K562 (cell line): ENCODE results near the gene ATP5MG. TPM values are rescaled to one million over a fixed set of nuclear protein-coding genes. Genes with fewer than 3 reads are reported as not detected.
A peak's percentile ranks its signal among the peaks of the same experiment; 100 is the strongest.

Experiments used
- ATAC-seq: fragments of 200-7000 bp; cut with Tn5 transposase; 3 replicates; pipeline ENCODE4 v1.9.1; 2020; ENCODE audit warnings: moderate library complexity
- BruUV-seq: library from RNA; stranded (reverse); fragments of 400-500 nt; replicated peaks from 2 replicates; lab custom pipeline; 2021; lab: Mats Ljungman, UMichigan
- CTCF ChIA-PET: fragments of 300-600 bp; formaldehyde crosslinking; extraction: SDS; loops from one replicate; lab custom pipeline; 2021; ENCODE audit warnings: low intra/inter-chr PET ratio; lab: Yijun Ruan, JAX
- POLR2A ChIA-PET: fragments of 300-600, 350-650 bp; sonication (Branson Sonifier 250); formaldehyde crosslinking; extraction: SDS; loops from one replicate; lab custom pipeline; 2021; ENCODE audit warnings: antibody characterized with exemption, inconsistent platforms; lab: Yijun Ruan, JAX
- DNase-seq, 4 experiments: peaks; one replicate each; pipeline versions ENCODE4 v3.0.0 to v3.0.0-alpha.2; 2011 to 2018; ENCODE audit warnings: low spot score in 3 of 4, mixed read lengths in 3 of 4; ENCODE audit errors: extremely low read depth in 1 of 4
- FAIRE-seq: peaks from 2 replicates; lab custom pipeline; 2011; peaks lifted over from hg19 to GRCh38; lab: Jason Lieb, UNC
- H2AFZ ChIP-seq: 2 replicates; pipeline ENCODE4 v1.6.0; 2011; ENCODE audit warnings: low read depth, low read length, control low read depth, inconsistent platforms
- H3K27ac ChIP-seq: fragments of 200-600 bp; 3 replicates; pipeline ENCODE4 v1.8.0; 2011; ENCODE audit warnings: low read depth, mild to moderate bottlenecking, control low read depth, inconsistent platforms, low read length, moderate library complexity, mixed read lengths; ENCODE audit errors: extremely low read depth
- H3K27me3 ChIP-seq, 2 experiments: fragments of 300-600 bp in 1 of 2; 2 replicates in 1 of 2; 3 replicates in 1 of 2; pipeline versions ENCODE4 v1.6.0 to v1.8.0; 2011; ENCODE audit warnings: inconsistent platforms in 2 of 2, low read length in 2 of 2, mild to moderate bottlenecking in 1 of 2, mixed read lengths in 1 of 2, moderate library complexity in 1 of 2; ENCODE audit not compliant: control insufficient read depth in 2 of 2, insufficient read depth in 2 of 2
- H3K36me3 ChIP-seq: fragments of 300-600 bp; 3 replicates; pipeline ENCODE4 v1.8.0; 2011; ENCODE audit warnings: mild to moderate bottlenecking, low read length, inconsistent platforms; ENCODE audit not compliant: control insufficient read depth, insufficient read depth
- H3K4me1 ChIP-seq, 2 experiments: fragments of 200-600 bp in 1 of 2; replicated peaks in 1 of 2; 2 replicates in 1 of 2; 3 replicates in 1 of 2; pipeline versions ENCODE4 v1.5.1 to v1.8.0; 2011; ENCODE audit warnings: inconsistent platforms in 2 of 2, low read length in 2 of 2, mild to moderate bottlenecking in 1 of 2, mixed read lengths in 1 of 2, moderate library complexity in 1 of 2; ENCODE audit not compliant: control insufficient read depth in 2 of 2, insufficient read depth in 2 of 2
- H3K4me2 ChIP-seq: 2 replicates; pipeline ENCODE4 v1.6.1; 2011; ENCODE audit warnings: low read length, control low read depth, inconsistent platforms, mixed read lengths; ENCODE audit not compliant: insufficient read depth
- H3K4me3 ChIP-seq: fragments of 200-600 bp; sonication (generic), shearing (Covaris generic); 2 replicates; pipeline ENCODE4 v1.5.1; 2016; ENCODE audit warnings: control low read depth, inconsistent platforms
- H3K79me2 ChIP-seq: fragments of 200-600 bp; 3 replicates; pipeline ENCODE4 v1.8.0; 2011; ENCODE audit warnings: low read length, inconsistent platforms; ENCODE audit not compliant: control insufficient read depth, insufficient read depth
- H3K9ac ChIP-seq, 2 experiments: 2 replicates each; pipeline versions ENCODE4 v1.6.0 to v1.6.1; 2011; ENCODE audit warnings: low read depth in 2 of 2, low read length in 2 of 2, control low read depth in 1 of 2, inconsistent platforms in 1 of 2, mild to moderate bottlenecking in 1 of 2, mixed read lengths in 1 of 2; ENCODE audit not compliant: insufficient read depth in 1 of 2
- H3K9me1 ChIP-seq: one replicate; pipeline ENCODE4 v1.6.0; 2011; ENCODE audit warnings: inconsistent platforms, mild to moderate bottlenecking, low read length, moderate library complexity; ENCODE audit not compliant: control insufficient read depth, insufficient read depth
- H3K9me3 ChIP-seq: replicated peaks from 2 replicates; pipeline ENCODE4 v1.5.1; 2011; ENCODE audit warnings: low read depth, low read length, inconsistent platforms; ENCODE audit not compliant: control insufficient read depth, insufficient read depth
- H4K20me1 ChIP-seq: replicated peaks from 2 replicates; pipeline ENCODE4 v1.6.1; 2011; ENCODE audit warnings: low read length, inconsistent platforms, mixed read lengths; ENCODE audit not compliant: control insufficient read depth, insufficient read depth
- IFI16 ChIP-seq: fragments of 250-450 bp; sonication (Bioruptor Pico); IDR thresholded peaks from 2 replicates; pipeline ENCODE4 v2.1.2; 2022; ENCODE audit warnings: mild to moderate bottlenecking, inconsistent platforms
- ZNF184 ChIP-seq: sonication (generic); formaldehyde crosslinking; IDR thresholded peaks from 2 replicates; pipeline ENCODE4 v1.5.0; 2020; ENCODE audit warnings: missing genetic modification reagents
- ZNF436 ChIP-seq: fragments of 250-450, 450-650 bp; sonication (Bioruptor Pico); formaldehyde crosslinking; IDR thresholded peaks from 2 replicates; pipeline ENCODE4 v1.7.0; 2020; ENCODE audit warnings: mild to moderate bottlenecking
- WGBS: fragments of 100-300 bp; shearing (Covaris generic); methylation state at CpG from one replicate; pipeline ENCODE4 v1.1.6; 2016; ENCODE audit warnings: low coverage, mixed read lengths; ENCODE audit not compliant: insufficient coverage; ENCODE audit errors: missing lambda C conversion rate; 5-methylcytosine and 5-hydroxymethylcytosine counted together
- in situ Hi-C: fragments of 300-500 bp; cut with MboI; formaldehyde crosslinking; loops from 4 replicates; pipeline ENCODE4 v1.15.0; 2018; ENCODE audit warnings: inconsistent platforms, mixed read lengths
- intact Hi-C: fragments of 100-400 bp; cut with micrococcal nuclease; formaldehyde crosslinking; loops from 2 replicates; pipeline ENCODE4 v1.14.2; 2022
- polyA plus RNA-seq, 8 experiments: library from polyadenylated mRNA; depleted of rRNA in 4 of 8; stranded (reverse) in 5 of 8; unstranded in 3 of 8; fragments of >200 nt; fragmentation: Nextera tagmentation in 2 of 8; fragmentation: Illumina TruSeq in 1 of 8; extraction: Ambion mirVana in 2 of 8; extraction: Trizol in 1 of 8; gene quantifications; 2 replicates each; pipeline versions ENCODE4 v1.2.1 to v1.2.3, GENCODE V29; 2011 to 2014; ENCODE audit warnings: inconsistent platforms in 1 of 8, missing spikeins in 1 of 8
- total RNA-seq, 7 experiments: library from RNA; depleted of rRNA in 6 of 7; stranded (reverse); fragments of >200 nt in 6 of 7; fragmentation: Illumina TruSeq in 2 of 7; extraction: Trizol in 2 of 7; gene quantifications; 2 replicates each; pipeline versions ENCODE4 v1.2.1 to v1.2.3, GENCODE V29; 2011 to 2021; ENCODE audit warnings: low replicate concordance in 1 of 7
- TF ChIP-seq, protein P1 (sequence below): fragments of 250-450 bp; sonication (Bioruptor Pico); IDR thresholded peaks from 2 replicates; pipeline ENCODE4 v1.8.0; 2021; ENCODE audit warnings: moderate library complexity, mild to moderate bottlenecking, inconsistent platforms
- TF ChIP-seq, protein P2 (sequence below): fragments of 250-450 bp; sonication (Bioruptor Pico); IDR thresholded peaks from 2 replicates; pipeline ENCODE4 v1.8.0; 2022; ENCODE audit warnings: inconsistent platforms, mild to moderate bottlenecking, moderate library complexity, borderline replicate concordance

ATP5MG gene
- total and polyA plus RNA-seq, 9 of the 15 experiments (the other 6 are each of a cell fraction or from before 2014, with no cell fraction given), result 301 to 2,138 (median 434) TPM

DNA sequence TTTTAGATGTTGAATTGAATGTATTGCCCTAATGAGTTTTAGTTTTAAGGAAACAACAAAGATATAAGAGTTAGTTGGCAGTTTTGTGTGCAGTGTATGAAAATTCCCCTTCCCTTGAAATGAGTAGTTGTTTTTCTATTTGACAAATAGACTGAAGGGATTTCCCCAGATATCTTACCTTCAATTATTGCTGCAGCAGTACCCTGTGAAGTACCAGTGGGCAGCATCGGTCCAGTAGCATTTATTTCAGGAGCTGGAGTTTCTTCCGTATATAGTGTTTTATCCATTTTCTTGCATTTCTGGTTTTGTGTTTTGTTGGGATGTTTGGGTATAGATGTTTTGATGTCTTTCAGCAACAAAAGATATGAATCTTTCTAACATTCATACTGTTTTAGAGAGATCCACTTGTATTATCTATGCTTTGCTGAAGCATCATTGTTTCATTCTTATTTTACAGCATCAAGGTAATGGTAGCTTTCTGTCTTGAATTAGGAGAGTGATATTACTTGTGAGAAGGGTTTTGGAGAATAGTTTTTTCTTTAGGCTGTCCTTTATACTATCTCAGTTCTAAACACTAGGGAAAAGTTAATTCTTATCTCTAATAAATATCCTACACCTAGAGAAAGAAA lies 42.3 kb downstream of the ATP5MG start (continued):
- TF ChIP-seq, protein P1, sequence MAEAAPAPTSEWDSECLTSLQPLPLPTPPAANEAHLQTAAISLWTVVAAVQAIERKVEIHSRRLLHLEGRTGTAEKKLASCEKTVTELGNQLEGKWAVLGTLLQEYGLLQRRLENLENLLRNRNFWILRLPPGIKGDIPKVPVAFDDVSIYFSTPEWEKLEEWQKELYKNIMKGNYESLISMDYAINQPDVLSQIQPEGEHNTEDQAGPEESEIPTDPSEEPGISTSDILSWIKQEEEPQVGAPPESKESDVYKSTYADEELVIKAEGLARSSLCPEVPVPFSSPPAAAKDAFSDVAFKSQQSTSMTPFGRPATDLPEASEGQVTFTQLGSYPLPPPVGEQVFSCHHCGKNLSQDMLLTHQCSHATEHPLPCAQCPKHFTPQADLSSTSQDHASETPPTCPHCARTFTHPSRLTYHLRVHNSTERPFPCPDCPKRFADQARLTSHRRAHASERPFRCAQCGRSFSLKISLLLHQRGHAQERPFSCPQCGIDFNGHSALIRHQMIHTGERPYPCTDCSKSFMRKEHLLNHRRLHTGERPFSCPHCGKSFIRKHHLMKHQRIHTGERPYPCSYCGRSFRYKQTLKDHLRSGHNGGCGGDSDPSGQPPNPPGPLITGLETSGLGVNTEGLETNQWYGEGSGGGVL (CRISPR knock-in tag), result no peak
- no peak for TF ChIP-seq ZNF436 (CRISPR knock-in tag)
- no peak for TF ChIP-seq IFI16 (CRISPR knock-in tag)

DNA sequence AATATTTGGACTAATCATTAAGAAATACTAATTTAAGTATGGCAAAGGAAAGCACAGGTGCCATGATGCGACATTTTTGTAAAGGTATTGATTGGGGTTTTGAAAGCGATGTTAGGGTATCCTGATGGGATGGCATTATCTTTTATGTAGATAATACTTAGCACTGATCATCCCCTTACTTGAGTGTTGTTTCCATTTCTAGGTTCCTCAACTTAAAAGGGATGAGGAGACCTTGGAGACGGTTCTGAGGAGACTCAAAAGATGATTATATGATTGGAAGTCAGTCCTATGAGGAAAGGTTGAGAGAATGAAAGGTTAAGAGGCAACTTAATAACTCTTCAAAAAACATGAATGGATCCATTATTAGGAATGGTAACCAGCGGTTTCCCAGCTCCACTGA lies 46.0 kb downstream of the ATP5MG start:
- H2AFZ ChIP-seq, result no peak overlapping the region
- WGBS, result 76% methylated on average over 4 of the region's 4 CpGs
- BruUV-seq, result no TSS peak
- no peak overlapping the region for H3K4me2 ChIP-seq
- TF ChIP-seq, protein P2, sequence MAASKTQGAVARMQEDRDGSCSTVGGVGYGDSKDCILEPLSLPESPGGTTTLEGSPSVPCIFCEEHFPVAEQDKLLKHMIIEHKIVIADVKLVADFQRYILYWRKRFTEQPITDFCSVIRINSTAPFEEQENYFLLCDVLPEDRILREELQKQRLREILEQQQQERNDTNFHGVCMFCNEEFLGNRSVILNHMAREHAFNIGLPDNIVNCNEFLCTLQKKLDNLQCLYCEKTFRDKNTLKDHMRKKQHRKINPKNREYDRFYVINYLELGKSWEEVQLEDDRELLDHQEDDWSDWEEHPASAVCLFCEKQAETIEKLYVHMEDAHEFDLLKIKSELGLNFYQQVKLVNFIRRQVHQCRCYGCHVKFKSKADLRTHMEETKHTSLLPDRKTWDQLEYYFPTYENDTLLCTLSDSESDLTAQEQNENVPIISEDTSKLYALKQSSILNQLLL (CRISPR knock-in tag), result no peak
- TF ChIP-seq ZNF184, result peak; percentile 76
- H3K9ac ChIP-seq, result no peak overlapping the region
- H3K4me3 ChIP-seq, result no peak overlapping the region
- ChIA-PET POLR2A (interaction anchor here (0.7 to 2.3 kb wide), 5 partner anchors 8 to 22 kb away, joined by 3 to 13 read pairs (median 3); partner anchors contain the start of gene KMT2A), CTCF (no interaction called here)
- no peaks in the 10 kb centered on the region for H3K27me3 ChIP-seq
- intact Hi-C loops, result no loop called here
- H4K20me1 ChIP-seq, result peaks cover 15% of the 10 kb centered on the region
- H3K79me2 ChIP-seq, result peaks cover 96% of the 10 kb centered on the region
- ATAC-seq (no peak), DNase-seq (no peak), FAIRE-seq (no peak)
- peaks cover 5% of the 10 kb centered on the region for H3K9me1 ChIP-seq
- in situ Hi-C loops, result no loop called here
- H3K27ac ChIP-seq, result no peak overlapping the region
- H3K4me1 ChIP-seq, result peaks cover 4% of the 10 kb centered on the region in 2 experiments; a peak in 2 of 5 replicates
- peaks cover 77% of the 10 kb centered on the region for H3K36me3 ChIP-seq
- no peaks in the 10 kb centered on the region for H3K9me3 ChIP-seq
